Measurements from ENCODE around the gene NEMP2. TPM values are rescaled to one million over a fixed set of nuclear protein-coding genes. Genes with fewer than 3 reads are reported as not detected.

The NEMP2 gene
- total and polyA plus RNA-seq, 2 of the 8 experiments (the other 6 are each of a cell fraction or from before 2014, with no cell fraction given): 3.1 to 5.3 TPM

- TF ChIP-seq BCL11A (IDR thresholded peaks at IDR 0.05; ENCODE audit: low read depth in 2 of 2, low read length in 2 of 2) (no peak), SAP30 (IDR thresholded peaks at IDR 0.05; ENCODE audit: insufficient read depth, insufficient replicate concordance, low read length) (no peak)
Measured at GRCh38 chr2:190481339-190481738, 53.2 kb downstream of the NEMP2 start (continued).

Data from H1 (cell line).